SK-N-SH treated with all-trans-retinoic acid at 6 μM for 48 hours (cell line): Measurements from ENCODE around the gene IFI30.

ENCODE experiments used
- ATAC-seq: fragments of 200-7000 bp; cut with Tn5 transposase; 3 replicates; pipeline ENCODE4 v1.9.1; 2020; ENCODE audit warnings: mild to moderate bottlenecking, moderate library complexity
- ARNTL ChIP-seq: fragments of 450-650 bp; formaldehyde crosslinking; IDR thresholded peaks from 2 replicates; pipeline ENCODE4 v1.5.0; 2020; ENCODE audit warnings: low read depth, mild to moderate bottlenecking, moderate library complexity, borderline replicate concordance
- CSDC2 ChIP-seq: fragments of 250-450 bp; sonication (Bioruptor Pico); IDR thresholded peaks from 2 replicates; pipeline ENCODE4 v1.5.0; 2020; ENCODE audit warnings: mild to moderate bottlenecking, moderate library complexity
- ESRRG ChIP-seq: fragments of 250-450 bp; sonication (Bioruptor Pico); IDR thresholded peaks from 2 replicates; pipeline ENCODE4 v1.6.1; 2021; ENCODE audit warnings: mild to moderate bottlenecking
- ISL1 ChIP-seq: fragments of 250-450 bp; sonication (Bioruptor Pico); IDR thresholded peaks from 2 replicates; pipeline ENCODE4 v2.1.2; 2022; ENCODE audit warnings: mild to moderate bottlenecking, moderate library complexity
- OSR1 ChIP-seq: fragments of 250-450 bp; sonication (Bioruptor Pico); IDR thresholded peaks from 2 replicates; pipeline ENCODE4 v1.8.0; 2022; ENCODE audit warnings: moderate library complexity, mild to moderate bottlenecking, inconsistent platforms
- PPARA ChIP-seq: fragments of 250-450 bp; sonication (Bioruptor Pico); IDR thresholded peaks from 2 replicates; pipeline ENCODE4 v1.5.0; 2020; ENCODE audit warnings: mild to moderate bottlenecking, borderline replicate concordance
- RARB ChIP-seq: fragments of 250-450 bp; sonication (Bioruptor Pico); IDR thresholded peaks from 2 replicates; pipeline ENCODE4 v1.8.0; 2021; ENCODE audit warnings: mild to moderate bottlenecking, moderate library complexity
- SNAI2 ChIP-seq: fragments of 250-450 bp; sonication (Bioruptor Pico); IDR thresholded peaks from 2 replicates; pipeline ENCODE4 v1.5.0; 2020; ENCODE audit warnings: mild to moderate bottlenecking, moderate library complexity
- TCF4 ChIP-seq: fragments of 250-450 bp; sonication (Bioruptor Pico); IDR thresholded peaks from 2 replicates; pipeline ENCODE4 v1.8.0; 2021; ENCODE audit warnings: mild to moderate bottlenecking, moderate library complexity, borderline replicate concordance
- TOX ChIP-seq: fragments of 250-450 bp; sonication (Bioruptor Pico); IDR thresholded peaks from 2 replicates; pipeline ENCODE4 v1.8.0; 2021; ENCODE audit warnings: mild to moderate bottlenecking, moderate library complexity, borderline replicate concordance
- ZC3H10 ChIP-seq: fragments of 250-450 bp; sonication (Bioruptor Pico); IDR thresholded peaks from 2 replicates; pipeline ENCODE4 v1.5.1; 2021; ENCODE audit warnings: mild to moderate bottlenecking, moderate library complexity
- ZFP3 ChIP-seq: fragments of 250-450 bp; sonication (Bioruptor Pico); IDR thresholded peaks from 2 replicates; pipeline ENCODE4 v1.5.0; 2020; ENCODE audit warnings: mild to moderate bottlenecking, moderate library complexity
- ZFP30 ChIP-seq: fragments of 450-650 bp; formaldehyde crosslinking; IDR thresholded peaks from 2 replicates; pipeline ENCODE4 v1.5.0; 2022; ENCODE audit warnings: mild to moderate bottlenecking, moderate library complexity
- ZNF565 ChIP-seq: fragments of 450-650 bp; formaldehyde crosslinking; conservative IDR thresholded peaks from 2 replicates; pipeline ENCODE4 v1.5.0; 2020; ENCODE audit warnings: low read depth, mild to moderate bottlenecking, moderate library complexity
- ZNF70 ChIP-seq: fragments of 450-650 bp; formaldehyde crosslinking; IDR thresholded peaks from 2 replicates; pipeline ENCODE4 v1.5.0; 2020; ENCODE audit warnings: mild to moderate bottlenecking, moderate library complexity
- TF ChIP-seq, protein P1 (sequence below): fragments of 250-450 bp; sonication (Bioruptor Pico); IDR thresholded peaks from 2 replicates; pipeline ENCODE4 v1.8.0; 2021; ENCODE audit warnings: low read depth, mild to moderate bottlenecking, moderate library complexity, borderline replicate concordance
- TF ChIP-seq, protein P2 (sequence below): fragments of 250-450 bp; sonication (Bioruptor Pico); IDR thresholded peaks from 2 replicates; pipeline ENCODE4 v1.8.0; 2020; ENCODE audit warnings: mild to moderate bottlenecking, moderate library complexity, borderline replicate concordance
- TF ChIP-seq, protein P3 (sequence below): fragments of 250-450 bp; sonication (Bioruptor Pico); IDR thresholded peaks from 2 replicates; pipeline ENCODE4 v1.5.1; 2020; ENCODE audit warnings: low read depth, mild to moderate bottlenecking, moderate library complexity
- TF ChIP-seq, protein P4 (sequence below): fragments of 250-450 bp; sonication (Bioruptor Pico); IDR thresholded peaks from 2 replicates; pipeline ENCODE4 v1.5.0; 2020; ENCODE audit warnings: mild to moderate bottlenecking, moderate library complexity

IFI30 gene

DNA sequence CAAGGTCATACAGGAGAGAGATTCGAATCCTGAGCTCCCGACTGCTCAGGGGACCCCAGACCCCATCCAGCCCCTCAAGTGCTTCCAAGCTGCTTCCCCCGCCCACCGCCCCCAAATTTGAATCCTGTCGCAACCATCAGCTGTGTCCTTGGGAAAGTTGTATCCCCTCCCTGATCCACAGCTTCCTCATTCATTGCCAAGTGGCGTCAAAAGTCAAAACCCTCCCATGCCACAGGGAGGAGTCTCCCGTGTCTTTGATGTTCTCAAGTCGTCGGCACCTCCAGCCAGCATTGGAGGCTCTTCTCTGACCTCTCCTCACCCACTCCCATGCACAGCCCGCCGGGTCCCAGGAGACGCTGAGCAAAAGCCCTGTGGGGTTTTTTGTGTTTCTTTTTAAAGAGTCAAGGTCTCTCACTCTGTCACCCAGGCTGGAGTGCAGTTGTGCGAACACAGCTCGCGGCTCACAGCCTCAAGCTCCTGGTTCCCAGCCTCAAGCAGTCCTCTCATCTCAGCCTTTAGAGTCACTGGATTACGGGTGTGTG, 2.8 kb upstream of the IFI30 start:
- TF ChIP-seq, protein P1, sequence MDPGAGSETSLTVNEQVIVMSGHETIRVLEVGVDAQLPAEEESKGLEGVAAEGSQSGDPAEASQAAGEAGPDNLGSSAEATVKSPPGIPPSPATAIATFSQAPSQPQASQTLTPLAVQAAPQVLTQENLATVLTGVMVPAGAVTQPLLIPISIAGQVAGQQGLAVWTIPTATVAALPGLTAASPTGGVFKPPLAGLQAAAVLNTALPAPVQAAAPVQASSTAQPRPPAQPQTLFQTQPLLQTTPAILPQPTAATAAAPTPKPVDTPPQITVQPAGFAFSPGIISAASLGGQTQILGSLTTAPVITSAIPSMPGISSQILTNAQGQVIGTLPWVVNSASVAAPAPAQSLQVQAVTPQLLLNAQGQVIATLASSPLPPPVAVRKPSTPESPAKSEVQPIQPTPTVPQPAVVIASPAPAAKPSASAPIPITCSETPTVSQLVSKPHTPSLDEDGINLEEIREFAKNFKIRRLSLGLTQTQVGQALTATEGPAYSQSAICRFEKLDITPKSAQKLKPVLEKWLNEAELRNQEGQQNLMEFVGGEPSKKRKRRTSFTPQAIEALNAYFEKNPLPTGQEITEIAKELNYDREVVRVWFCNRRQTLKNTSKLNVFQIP (CRISPR knock-in tag), result no peak
- TF ChIP-seq OSR1 (CRISPR knock-in tag) (no peak), RARB (CRISPR knock-in tag) (no peak), ZFP30 (CRISPR knock-in tag) (no peak), TCF4 (CRISPR knock-in tag) (no peak), SNAI2 (CRISPR knock-in tag) (no peak), CSDC2 (CRISPR knock-in tag) (no peak), ZFP3 (CRISPR knock-in tag) (no peak), ISL1 (CRISPR knock-in tag) (no peak), PPARA (CRISPR knock-in tag) (no peak)
- TF ChIP-seq, protein P2, sequence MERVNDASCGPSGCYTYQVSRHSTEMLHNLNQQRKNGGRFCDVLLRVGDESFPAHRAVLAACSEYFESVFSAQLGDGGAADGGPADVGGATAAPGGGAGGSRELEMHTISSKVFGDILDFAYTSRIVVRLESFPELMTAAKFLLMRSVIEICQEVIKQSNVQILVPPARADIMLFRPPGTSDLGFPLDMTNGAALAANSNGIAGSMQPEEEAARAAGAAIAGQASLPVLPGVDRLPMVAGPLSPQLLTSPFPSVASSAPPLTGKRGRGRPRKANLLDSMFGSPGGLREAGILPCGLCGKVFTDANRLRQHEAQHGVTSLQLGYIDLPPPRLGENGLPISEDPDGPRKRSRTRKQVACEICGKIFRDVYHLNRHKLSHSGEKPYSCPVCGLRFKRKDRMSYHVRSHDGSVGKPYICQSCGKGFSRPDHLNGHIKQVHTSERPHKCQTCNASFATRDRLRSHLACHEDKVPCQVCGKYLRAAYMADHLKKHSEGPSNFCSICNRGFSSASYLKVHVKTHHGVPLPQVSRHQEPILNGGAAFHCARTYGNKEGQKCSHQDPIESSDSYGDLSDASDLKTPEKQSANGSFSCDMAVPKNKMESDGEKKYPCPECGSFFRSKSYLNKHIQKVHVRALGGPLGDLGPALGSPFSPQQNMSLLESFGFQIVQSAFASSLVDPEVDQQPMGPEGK (CRISPR knock-in tag), result no peak
- ATAC-seq, result no peak

DNA sequence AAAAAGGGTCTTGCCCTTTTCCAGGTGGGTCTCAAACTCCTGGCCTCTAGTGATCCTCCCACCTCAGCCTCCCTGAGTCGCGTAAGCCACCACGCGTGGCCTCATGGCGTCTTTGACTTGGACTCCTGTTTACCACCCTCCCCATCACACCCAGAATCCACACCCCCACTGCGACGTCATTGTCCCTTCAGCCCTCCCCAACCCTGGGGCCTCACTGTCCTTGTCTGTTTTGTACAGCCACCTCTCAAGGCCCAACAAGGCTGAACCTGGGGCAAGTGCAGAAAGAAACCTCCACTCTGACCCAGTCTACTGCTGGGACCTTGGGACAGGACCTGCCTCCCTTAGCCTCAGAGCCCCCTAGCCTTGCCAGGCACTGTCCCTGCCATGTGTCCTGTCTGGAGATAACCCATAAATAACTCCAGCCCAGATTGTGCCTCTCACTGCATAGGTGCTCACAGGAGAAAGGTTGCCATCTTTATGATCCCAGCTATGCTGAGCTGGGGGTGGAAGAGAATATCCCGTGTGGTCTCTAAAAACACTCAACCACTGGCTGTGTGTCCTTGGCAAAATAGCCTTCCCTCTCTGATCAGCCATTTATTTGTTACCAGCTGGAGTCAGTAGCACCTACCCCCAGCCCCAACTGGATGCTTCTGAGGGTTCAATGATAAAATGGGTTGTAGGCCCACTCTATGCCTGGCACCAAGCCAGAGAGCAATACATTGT, 1.8 kb upstream of the IFI30 start:
- TF ChIP-seq RARB (CRISPR knock-in tag), result no peak
- TF ChIP-seq ESRRG (CRISPR knock-in tag), result no peak
- TF ChIP-seq ZNF70, result no peak
- no peak for TF ChIP-seq TCF4 (CRISPR knock-in tag)
- TF ChIP-seq, protein P2 (CRISPR knock-in tag), result no peak
- TF ChIP-seq TOX, result no peak
- TF ChIP-seq, protein P1 (CRISPR knock-in tag), result no peak
- TF ChIP-seq OSR1 (CRISPR knock-in tag), result no peak
- TF ChIP-seq, protein P3, sequence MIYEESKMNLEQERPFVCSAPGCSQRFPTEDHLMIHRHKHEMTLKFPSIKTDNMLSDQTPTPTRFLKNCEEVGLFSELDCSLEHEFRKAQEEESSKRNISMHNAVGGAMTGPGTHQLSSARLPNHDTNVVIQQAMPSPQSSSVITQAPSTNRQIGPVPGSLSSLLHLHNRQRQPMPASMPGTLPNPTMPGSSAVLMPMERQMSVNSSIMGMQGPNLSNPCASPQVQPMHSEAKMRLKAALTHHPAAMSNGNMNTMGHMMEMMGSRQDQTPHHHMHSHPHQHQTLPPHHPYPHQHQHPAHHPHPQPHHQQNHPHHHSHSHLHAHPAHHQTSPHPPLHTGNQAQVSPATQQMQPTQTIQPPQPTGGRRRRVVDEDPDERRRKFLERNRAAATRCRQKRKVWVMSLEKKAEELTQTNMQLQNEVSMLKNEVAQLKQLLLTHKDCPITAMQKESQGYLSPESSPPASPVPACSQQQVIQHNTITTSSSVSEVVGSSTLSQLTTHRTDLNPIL (CRISPR knock-in tag), result no peak
- TF ChIP-seq ZNF565 (CRISPR knock-in tag), result no peak
- no peak for TF ChIP-seq ZFP30 (CRISPR knock-in tag)
- no peak for TF ChIP-seq ZC3H10 (CRISPR knock-in tag)
- no peak for TF ChIP-seq PPARA (CRISPR knock-in tag)
- no peak for TF ChIP-seq ZFP3 (CRISPR knock-in tag)
- no peak for TF ChIP-seq SNAI2 (CRISPR knock-in tag)
- TF ChIP-seq ISL1 (CRISPR knock-in tag), result no peak
- no peak for TF ChIP-seq ARNTL (CRISPR knock-in tag)
- TF ChIP-seq, protein P4, sequence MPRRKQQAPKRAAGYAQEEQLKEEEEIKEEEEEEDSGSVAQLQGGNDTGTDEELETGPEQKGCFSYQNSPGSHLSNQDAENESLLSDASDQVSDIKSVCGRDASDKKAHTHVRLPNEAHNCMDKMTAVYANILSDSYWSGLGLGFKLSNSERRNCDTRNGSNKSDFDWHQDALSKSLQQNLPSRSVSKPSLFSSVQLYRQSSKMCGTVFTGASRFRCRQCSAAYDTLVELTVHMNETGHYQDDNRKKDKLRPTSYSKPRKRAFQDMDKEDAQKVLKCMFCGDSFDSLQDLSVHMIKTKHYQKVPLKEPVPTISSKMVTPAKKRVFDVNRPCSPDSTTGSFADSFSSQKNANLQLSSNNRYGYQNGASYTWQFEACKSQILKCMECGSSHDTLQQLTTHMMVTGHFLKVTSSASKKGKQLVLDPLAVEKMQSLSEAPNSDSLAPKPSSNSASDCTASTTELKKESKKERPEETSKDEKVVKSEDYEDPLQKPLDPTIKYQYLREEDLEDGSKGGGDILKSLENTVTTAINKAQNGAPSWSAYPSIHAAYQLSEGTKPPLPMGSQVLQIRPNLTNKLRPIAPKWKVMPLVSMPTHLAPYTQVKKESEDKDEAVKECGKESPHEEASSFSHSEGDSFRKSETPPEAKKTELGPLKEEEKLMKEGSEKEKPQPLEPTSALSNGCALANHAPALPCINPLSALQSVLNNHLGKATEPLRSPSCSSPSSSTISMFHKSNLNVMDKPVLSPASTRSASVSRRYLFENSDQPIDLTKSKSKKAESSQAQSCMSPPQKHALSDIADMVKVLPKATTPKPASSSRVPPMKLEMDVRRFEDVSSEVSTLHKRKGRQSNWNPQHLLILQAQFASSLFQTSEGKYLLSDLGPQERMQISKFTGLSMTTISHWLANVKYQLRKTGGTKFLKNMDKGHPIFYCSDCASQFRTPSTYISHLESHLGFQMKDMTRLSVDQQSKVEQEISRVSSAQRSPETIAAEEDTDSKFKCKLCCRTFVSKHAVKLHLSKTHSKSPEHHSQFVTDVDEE (CRISPR knock-in tag), result no peak
- ATAC-seq, result no peak
